ENCODE measurements around the gene ZNF586.
"Not testable (repeated sequence)": the region's sequence is repeated elsewhere in the genome, so short reads cannot be mapped to it uniquely, and the experiment has no call there.

The ZNF586 gene

GRCh38 chr19:57769345-57770131, at the start of gene ZNF586:
Gene ZNF586, plus strand, starts transcription at chr19:57769676. Its CDS starts 167 bp downstream, at chr19:57769843.
- H3K4me3 ChIP-seq (ENCODE audit: low read length): peak within 1 kb of the TSS; percentile 87
- H3K9ac ChIP-seq (ENCODE audit: low read length): peak within 1 kb of the TSS; percentile 85
- peaks cover 56% of the 10 kb centered on the region for H3K4me1 ChIP-seq (ENCODE audit: low read length)
- peak within 1 kb of the TSS; percentile 97 for H3K27ac ChIP-seq (ENCODE audit: low read length)
- H3K9me3 ChIP-seq (ENCODE audit: insufficient read depth, low read length): no peaks in the 10 kb centered on the region
- H3K27me3 ChIP-seq (ENCODE audit: low read depth, low read length): no peaks in the 10 kb centered on the region
- TF ChIP-seq CTCF (IDR thresholded peaks at IDR 0.05; ENCODE audit: low read depth, low read length): no peak
- TF ChIP-seq EZH2phosphoT487 (IDR thresholded peaks at IDR 0.05; ENCODE audit: low read depth): no peak
- peaks cover 51% of the 10 kb centered on the region for H3K79me2 ChIP-seq (ENCODE audit: low read length)
- H3K4me2 ChIP-seq (ENCODE audit: low read length): peak within 1 kb of the TSS; percentile 72
- H2AFZ ChIP-seq (ENCODE audit: low read depth, low read length): peak within 1 kb of the TSS; percentile 0; the same call in 1 of the 2 replicates
- peaks cover 22% of the 10 kb centered on the region for H4K20me1 ChIP-seq (ENCODE audit: insufficient read depth, low read length)
- peaks cover 39% of the 10 kb centered on the region for H3K36me3 ChIP-seq (replicated peaks; ENCODE audit: low read depth, low read length)

GRCh38 chr19:57719901-57720519, 49.5 kb upstream of the ZNF586 start:
- TF ChIP-seq CTCF (IDR thresholded peaks at IDR 0.05; ENCODE audit: low read depth, low read length): no peak
- TF ChIP-seq EZH2phosphoT487 (IDR thresholded peaks at IDR 0.05; ENCODE audit: low read depth): no peak
- H3K4me3 ChIP-seq (ENCODE audit: low read length): no peak overlapping the region
- H3K9ac ChIP-seq (ENCODE audit: low read length): no peak overlapping the region
- H3K4me1 ChIP-seq (ENCODE audit: low read length): no peaks in the 10 kb centered on the region
- H3K9me3 ChIP-seq (ENCODE audit: insufficient read depth, low read length): no peaks in the 10 kb centered on the region
- peaks cover 54% of the 10 kb centered on the region for H3K36me3 ChIP-seq (replicated peaks; ENCODE audit: low read depth, low read length)
- no peaks in the 10 kb centered on the region for H3K27me3 ChIP-seq (ENCODE audit: low read depth, low read length)
- no peak overlapping the region for H3K27ac ChIP-seq (ENCODE audit: low read length)
- H3K4me2 ChIP-seq (ENCODE audit: low read length): no peak overlapping the region
- peaks cover 8% of the 10 kb centered on the region for H3K79me2 ChIP-seq (ENCODE audit: low read length)
- no peaks in the 10 kb centered on the region for H4K20me1 ChIP-seq (ENCODE audit: insufficient read depth, low read length)
- no peak overlapping the region for H2AFZ ChIP-seq (ENCODE audit: low read depth, low read length)

GRCh38 chr19:57720878-57721277, 48.6 kb upstream of the ZNF586 start:
- Histone ChIP-seq H2AFZ (ENCODE audit: low read depth, low read length) (no peak overlapping the region), H3K27me3 (ENCODE audit: low read depth, low read length) (no peaks in the 10 kb centered on the region), H3K4me2 (ENCODE audit: low read length) (no peak overlapping the region), H3K27ac (ENCODE audit: low read length) (no peak overlapping the region), H3K9ac (ENCODE audit: low read length) (no peak overlapping the region), H3K4me1 (ENCODE audit: low read length) (no peaks in the 10 kb centered on the region), H3K79me2 (ENCODE audit: low read length) (peaks cover 9% of the 10 kb centered on the region), H3K9me3 (ENCODE audit: insufficient read depth, low read length) (no peaks in the 10 kb centered on the region), H3K36me3 (replicated peaks; ENCODE audit: low read depth, low read length) (peaks cover 54% of the 10 kb centered on the region), H3K4me3 (ENCODE audit: low read length) (no peak overlapping the region), H4K20me1 (ENCODE audit: insufficient read depth, low read length) (no peaks in the 10 kb centered on the region)
- no peak for TF ChIP-seq EZH2phosphoT487 (IDR thresholded peaks at IDR 0.05; ENCODE audit: low read depth)
- TF ChIP-seq CTCF (IDR thresholded peaks at IDR 0.05; ENCODE audit: low read depth, low read length): no peak

GRCh38 chr19:57738320-57738719, 31.2 kb upstream of the ZNF586 start:
- H3K4me2 ChIP-seq (ENCODE audit: low read length): peak overlapping the region; percentile 40
- H2AFZ ChIP-seq (ENCODE audit: low read depth, low read length); H4K20me1 ChIP-seq (ENCODE audit: insufficient read depth, low read length); H3K9me3 ChIP-seq (ENCODE audit: insufficient read depth, low read length); H3K79me2 ChIP-seq (ENCODE audit: low read length); H3K27ac ChIP-seq (ENCODE audit: low read length); H3K4me1 ChIP-seq (ENCODE audit: low read length); H3K27me3 ChIP-seq (ENCODE audit: low read depth, low read length); H3K4me3 ChIP-seq (ENCODE audit: low read length); H3K36me3 ChIP-seq (replicated peaks; ENCODE audit: low read depth, low read length); H3K9ac ChIP-seq (ENCODE audit: low read length): not testable (repeated sequence)
- peak; percentile 48 for TF ChIP-seq CTCF (IDR thresholded peaks at IDR 0.05; ENCODE audit: low read depth, low read length)

- H3K79me2 ChIP-seq (ENCODE audit: low read length); H3K9ac ChIP-seq (ENCODE audit: low read length); H3K4me1 ChIP-seq (ENCODE audit: low read length); H3K36me3 ChIP-seq (replicated peaks; ENCODE audit: low read depth, low read length); H3K27me3 ChIP-seq (ENCODE audit: low read depth, low read length); H3K27ac ChIP-seq (ENCODE audit: low read length); H2AFZ ChIP-seq (ENCODE audit: low read depth, low read length); H3K4me3 ChIP-seq (ENCODE audit: low read length); H3K9me3 ChIP-seq (ENCODE audit: insufficient read depth, low read length); H3K4me2 ChIP-seq (ENCODE audit: low read length); H4K20me1 ChIP-seq (ENCODE audit: insufficient read depth, low read length): not testable (repeated sequence)
These were observed 30.7 kb upstream of the ZNF586 start for GRCh38 chr19:57738770-57739169.
